GM19193 (cell line): Measurements from ENCODE around the gene LMBR1.

ENCODE experiments used
- POLR2A ChIP-seq: IDR thresholded peaks from 4 replicates; pipeline ENCODE4 v1.6.1; 2011; ENCODE audit not compliant: insufficient read depth, insufficient read length; ENCODE audit errors: extremely low read depth

LMBR1 gene

DNA sequence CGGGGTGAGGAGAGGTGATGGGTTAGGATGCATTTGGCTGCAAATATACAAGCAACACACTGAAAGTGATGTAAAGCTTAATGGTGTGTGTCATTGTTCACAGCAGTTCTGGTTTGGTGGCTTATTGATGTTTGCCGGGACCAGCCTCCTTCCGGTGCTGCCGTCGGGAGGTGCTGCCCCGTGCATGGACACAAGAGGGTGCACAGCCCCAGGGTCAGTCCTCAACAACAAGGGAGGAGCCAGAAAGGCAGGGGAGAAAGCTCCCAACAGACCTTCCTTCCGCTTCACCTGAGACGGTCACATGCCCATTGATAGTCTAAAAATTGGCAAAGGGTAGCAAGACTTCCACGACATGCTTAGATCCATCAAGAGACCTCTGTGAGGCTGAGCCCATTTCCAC is 242.9 kb downstream of the LMBR1 start:
- TF ChIP-seq POLR2A: no peak

DNA sequence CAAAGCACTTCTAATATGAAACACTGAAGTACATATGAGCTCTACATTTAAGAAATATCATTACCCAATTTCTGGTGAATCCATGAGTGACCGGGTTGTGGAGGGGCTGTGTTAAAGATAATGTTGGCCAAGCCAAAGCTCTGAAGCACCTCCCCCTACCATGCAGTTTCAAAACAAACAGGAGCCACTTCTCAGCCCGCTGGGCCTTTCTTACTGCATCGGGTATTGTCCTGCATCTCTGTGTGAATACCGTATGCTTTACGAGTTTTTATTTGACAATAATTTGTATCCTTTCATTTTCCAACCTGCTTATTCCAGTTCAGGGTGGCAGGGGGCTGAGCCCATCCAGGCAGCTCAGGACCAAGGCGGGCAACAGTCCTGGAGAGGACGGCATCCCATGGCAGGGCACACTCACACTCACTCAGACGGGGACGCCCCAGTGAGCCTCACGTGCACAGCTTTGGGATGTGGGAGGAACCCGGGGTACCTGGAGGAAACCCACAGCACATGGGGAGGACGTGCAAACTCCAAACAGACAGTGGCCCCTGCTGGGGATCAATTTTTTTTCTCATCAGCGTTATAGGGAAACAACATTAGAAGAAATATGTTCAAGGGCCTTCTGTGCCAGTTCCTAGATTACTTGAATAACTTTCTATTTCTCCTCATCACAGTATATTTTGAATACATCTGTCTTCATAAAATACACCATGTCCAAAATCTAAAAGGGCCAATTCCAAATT is 250.5 kb downstream of the LMBR1 start:
- TF ChIP-seq POLR2A: no peak

GRCh38 chr7:156640949-156641485 is 252.0 kb downstream of the LMBR1 start:
- peak; percentile 32 for TF ChIP-seq POLR2A

GRCh38 chr7:156640257-156640948 is 252.6 kb downstream of the LMBR1 start, which contains the start of gene RNF32:
Gene RNF32, plus strand, starts transcription at chr7:156640774. Its CDS starts 3,104 bp downstream, at chr7:156643878.
- peak; percentile 82 for TF ChIP-seq POLR2A

DNA sequence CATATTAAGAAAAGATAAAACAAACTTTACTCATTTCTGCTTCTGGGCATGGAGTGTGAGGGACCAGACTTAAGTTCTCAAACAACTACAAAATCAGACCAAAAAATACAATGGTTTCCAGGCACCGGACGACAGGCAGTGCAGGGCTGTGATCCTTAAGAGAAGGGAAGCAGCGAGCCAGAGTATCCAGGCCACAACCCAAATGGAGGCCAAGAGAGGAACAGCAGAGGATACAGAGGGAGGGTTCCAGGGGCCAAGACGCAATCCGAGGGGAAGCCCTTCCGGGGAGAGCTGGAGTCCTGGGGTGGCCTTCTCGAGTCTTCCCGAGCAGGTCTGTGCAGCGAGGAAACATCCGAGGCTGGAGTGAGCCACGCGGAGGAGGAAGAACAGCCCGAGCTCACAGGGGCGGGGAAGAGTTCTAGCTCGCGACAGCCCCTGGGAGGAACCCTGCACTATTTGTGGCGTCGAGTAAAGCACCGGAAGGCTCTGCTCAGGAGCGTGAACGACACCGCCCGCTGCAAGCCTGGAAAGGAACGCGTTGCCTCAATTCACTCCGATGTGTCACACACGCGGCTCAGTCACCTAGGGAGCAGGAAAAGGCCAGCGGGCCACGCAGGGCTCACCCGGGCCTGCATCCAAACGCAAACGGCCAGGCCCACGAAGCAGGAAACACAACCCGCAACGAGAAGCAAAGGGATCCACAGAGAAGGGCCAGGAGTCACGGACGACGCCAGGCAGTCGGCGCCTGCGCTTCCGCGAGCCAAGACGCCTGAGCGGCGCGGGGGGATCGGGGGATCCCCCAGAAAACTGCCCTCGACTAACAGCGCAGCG is 253.3 kb downstream of the LMBR1 start:
- TF ChIP-seq POLR2A: no peak

- no peak for TF ChIP-seq POLR2A
These were observed 254.4 kb downstream of the LMBR1 start for GRCh38 chr7:156638443-156639077.

GRCh38 chr7:156635529-156636385 is 257.2 kb downstream of the LMBR1 start:
- TF ChIP-seq POLR2A: no peak

GRCh38 chr7:156634117-156634516 is 258.9 kb downstream of the LMBR1 start:
- TF ChIP-seq POLR2A: no peak

DNA sequence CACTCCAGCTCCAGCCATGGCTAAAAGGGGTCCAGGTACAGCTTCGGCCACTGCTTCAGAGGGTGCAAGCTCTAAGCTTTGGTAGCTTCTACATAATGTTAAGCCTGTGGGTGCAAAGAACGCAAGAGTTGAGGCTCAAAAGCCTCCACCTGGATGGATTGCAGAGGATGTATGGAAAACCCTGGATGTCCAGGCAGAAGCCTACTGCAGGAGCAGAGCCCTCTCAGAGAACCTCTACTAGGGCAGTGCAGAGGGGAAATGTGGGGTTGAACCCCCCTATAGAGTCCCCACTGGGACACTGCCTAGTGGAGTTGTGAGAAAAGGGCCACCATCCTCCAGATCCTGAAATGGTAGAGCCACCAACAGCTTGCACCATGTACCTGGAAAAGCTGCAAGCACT is 263.1 kb downstream of the LMBR1 start:
- TF ChIP-seq POLR2A: no peak

GRCh38 chr7:156628562-156628961 is 264.4 kb downstream of the LMBR1 start:
- TF ChIP-seq POLR2A: no peak
